Small intestine (tissue), 7 donors: ENCODE measurements around the gene RINL. TPM values are rescaled to one million over a fixed set of nuclear protein-coding genes. Genes with fewer than 3 reads are reported as not detected.

Experiments used
- DNase-seq, 2 donors: peaks; one replicate each; pipeline versions ENCODE4 v3.0.0 to v3.0.0-alpha.2; 2013
- FAIRE-seq: peaks from 2 replicates; lab custom pipeline; 2012; peaks lifted over from hg19 to GRCh38; lab: Jason Lieb, UNC
- H3K27ac ChIP-seq, 3 donors: one replicate each; pipeline ENCODE4 v1.5.1; 2013; ENCODE audit warnings: low read length in 2 of 3, mild to moderate bottlenecking in 2 of 3, control low read depth in 1 of 3, inconsistent platforms in 1 of 3, low read depth in 1 of 3, moderate library complexity in 1 of 3
- H3K27me3 ChIP-seq, 3 donors: one replicate each; pipeline ENCODE4 v1.6.1; 2013; ENCODE audit warnings: low read length in 3 of 3, inconsistent platforms in 1 of 3; ENCODE audit not compliant: control insufficient read depth in 3 of 3, insufficient read depth in 3 of 3
- H3K36me3 ChIP-seq, 3 donors: one replicate each; pipeline ENCODE4 v1.6.1; 2013; ENCODE audit warnings: low read length in 3 of 3, inconsistent platforms in 1 of 3, low read depth in 1 of 3, mild to moderate bottlenecking in 1 of 3, moderate library complexity in 1 of 3; ENCODE audit not compliant: control insufficient read depth in 3 of 3, insufficient read depth in 2 of 3
- H3K4me1 ChIP-seq, 3 donors: one replicate each; pipeline ENCODE4 v1.6.1; 2013; ENCODE audit warnings: low read length in 2 of 3, inconsistent platforms in 1 of 3, low read depth in 1 of 3, mild to moderate bottlenecking in 1 of 3, moderate library complexity in 1 of 3; ENCODE audit not compliant: control insufficient read depth in 3 of 3, insufficient read depth in 2 of 3
- H3K4me3 ChIP-seq, 3 donors: one replicate each; pipeline ENCODE4 v1.5.1; 2013; ENCODE audit warnings: low read length in 3 of 3, control low read depth in 1 of 3, inconsistent platforms in 1 of 3, low read depth in 1 of 3, mild to moderate bottlenecking in 1 of 3, moderate library complexity in 1 of 3
- H3K9me3 ChIP-seq, 2 donors: one replicate each; pipeline ENCODE4 v1.6.1; 2013; ENCODE audit warnings: low read depth in 1 of 2, low read length in 1 of 2; ENCODE audit not compliant: control insufficient read depth in 2 of 2, insufficient read depth in 1 of 2
- WGBS, 3 donors: extraction: QIAGEN DNeasy Blood & Tissue Kit; methylation state at CpG; one replicate each; pipeline ENCODE4 v1.1.7; 2013; 5-methylcytosine and 5-hydroxymethylcytosine counted together
- polyA plus RNA-seq, 4 donors: library from polyadenylated mRNA; stranded (reverse) in 3 of 4; unstranded in 1 of 4; fragments of 200-250 nt in 3 of 4; fragments of 120-200 nt in 1 of 4; gene quantifications; one replicate each; pipeline versions ENCODE4 v1.2.1 to v1.2.3, GENCODE V29; 2013
- donor health status: healthy with polysubstance abuse.
- donor health status: control.
- donor health status: control.
- donor health status: Bipolar disorder and iron deficiency.
- donor health status: healthy.

The RINL gene
- polyA plus RNA-seq, 4 donors = 1.3 to 33.2 (median 9.8) TPM

DNA sequence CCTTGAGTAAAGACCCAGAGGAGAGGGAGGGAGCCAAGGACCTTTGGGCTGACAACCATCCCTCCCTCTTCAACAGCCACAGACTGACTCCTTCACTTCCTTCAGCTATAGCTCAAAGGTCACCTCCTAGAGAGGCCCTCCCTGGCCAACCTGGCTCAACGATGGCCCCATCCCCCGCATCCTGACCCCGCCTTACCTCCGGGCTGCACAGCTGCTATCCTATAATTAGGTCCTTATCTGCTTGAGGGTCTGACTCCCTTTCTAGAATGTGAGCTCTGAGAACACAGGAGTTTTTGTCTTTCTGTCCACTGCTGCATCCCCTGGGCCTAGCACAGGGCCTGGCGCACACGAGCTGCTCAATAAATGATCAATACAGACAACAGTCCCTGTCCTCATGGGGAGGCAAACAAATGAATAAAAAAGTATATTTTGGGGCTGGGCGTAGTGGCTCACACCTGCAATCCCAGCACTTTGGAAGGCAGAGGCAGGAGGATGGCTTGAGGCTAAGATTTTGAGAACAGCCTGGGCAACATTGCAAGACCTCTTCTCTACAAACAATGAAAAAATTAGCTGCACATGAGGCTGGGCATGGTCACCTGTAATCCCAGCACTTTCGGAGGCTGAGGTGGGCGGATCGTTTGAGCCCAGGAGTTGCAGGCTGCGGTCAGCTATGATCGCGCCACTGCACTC lies 58.7 kb downstream of the RINL start:
- Histone ChIP-seq H3K27ac (peak overlapping the region; percentile 75 to 84 (median 79)), H3K4me1 (peaks cover 3 to 64% (median 10%) of the 10 kb centered on the region in 3 donors), H3K4me3 (peak overlapping the region in 1 of 3 donors; percentile 17), H3K9me3 (peaks cover 0 to 2% of the 10 kb centered on the region in 2 donors), H3K36me3 (peaks cover 0 to 75% (median 10%) of the 10 kb centered on the region in 3 donors), H3K27me3 (no peaks in the 10 kb centered on the region)
- DNase-seq (peak; percentile 95 to 98), FAIRE-seq (no peak)
- 17 to 63% (median 53%) methylated on average over 13 of the region's 13 CpGs for WGBS, 3 donors

Other genes starting within 250 kb of the RINL start
- gene ACTN4, start 230.6 kb downstream of the RINL start, polyA plus RNA-seq = 100 to 1,000 TPM; 188 to 790 (median 308) TPM
- gene CAPN12, start 133.8 kb downstream of the RINL start, polyA plus RNA-seq = 10 to 100 TPM in 2 of 4 donors, 1 to 10 TPM in 2; 2.4 to 46.2 (median 14.4) TPM
- gene LGALS7, start 104.8 kb downstream of the RINL start, polyA plus RNA-seq = 1 to 10 TPM in 2 of 4 donors, not detected in 2; 1.1 to 9.2 TPM
- gene LGALS7B, start 89.1 kb downstream of the RINL start, polyA plus RNA-seq = 1 to 10 TPM in 3 of 4 donors, not detected in 1; 2.0 to 5.4 (median 4.9) TPM
- gene LGALS4, start 65.3 kb downstream of the RINL start, polyA plus RNA-seq = 1,000 to 10,000 TPM; 1,130 to 3,807 (median 2,480) TPM
- 100 to 1,000 TPM; 218 to 344 (median 321) TPM for gene ECH1, start 46.5 kb downstream of the RINL start, polyA plus RNA-seq
- gene HNRNPL, start 28.3 kb downstream of the RINL start, polyA plus RNA-seq = 100 to 1,000 TPM; 118 to 256 (median 177) TPM
- gene SIRT2, start 21.3 kb upstream of the RINL start, polyA plus RNA-seq = 10 to 100 TPM; 35.4 to 80.3 (median 70.8) TPM
- gene NFKBIB, start 21.7 kb upstream of the RINL start, polyA plus RNA-seq = 10 to 100 TPM; 16.9 to 45.4 (median 43.8) TPM
- 1 to 10 TPM in 2 of 4 donors, under 1 TPM in 1, not detected in 1; 0.95 to 1.9 (median 1.1) TPM for gene CCER2, start 33.9 kb upstream of the RINL start, polyA plus RNA-seq
- gene SARS2, start 52.5 kb upstream of the RINL start, polyA plus RNA-seq = 10 to 100 TPM; 21.9 to 42.0 (median 27.4) TPM
- gene MRPS12, start 52.7 kb upstream of the RINL start, polyA plus RNA-seq = 10 to 100 TPM; 25.4 to 78.2 (median 70.1) TPM
- gene FBXO17, start 97.5 kb upstream of the RINL start, polyA plus RNA-seq = 10 to 100 TPM in 1 of 4 donors, 1 to 10 TPM in 3; 2.4 to 88.2 (median 6.2) TPM
- 10 to 100 TPM in 1 of 4 donors, 1 to 10 TPM in 3; 1.9 to 16.6 (median 4.1) TPM for gene FBXO27, start 154.3 kb upstream of the RINL start, polyA plus RNA-seq
- 1 to 10 TPM in 1 of 4 donors, under 1 TPM in 1, not detected in 2; 0.01 to 2.9 TPM for gene ACP7, start 206.1 kb upstream of the RINL start, polyA plus RNA-seq
- gene PAK4, start 247.5 kb upstream of the RINL start, polyA plus RNA-seq = 10 to 100 TPM; 34.6 to 73.4 (median 54.2) TPM